ENCODE measurements around the gene EIF4H.

GRCh38 chr7:74191231-74191630 lies 17.1 kb downstream of the EIF4H start:
- TF ChIP-seq GATA2 (IDR thresholded peaks at IDR 0.05; ENCODE audit: low read depth, low read length) (no peak), GATA3 (IDR thresholded peaks at IDR 0.05; ENCODE audit: low read depth, low read length) (no peak)

All from SH-SY5Y (cell line).